Left kidney (tissue), 2 donors: ENCODE results near the gene EPB41L4B. TPM values are rescaled to one million over a fixed set of nuclear protein-coding genes. Genes with fewer than 3 reads are reported as not detected.

Experiments
- DNase-seq: peaks from one replicate; pipeline ENCODE4 v3.0.0-alpha.2; 2013
- polyA plus RNA-seq: library from polyadenylated mRNA; unstranded; fragments of 120-200 nt; gene quantifications from one replicate; pipeline ENCODE4 v1.2.1, GENCODE V29; 2013; ENCODE audit not compliant: insufficient read length

The EPB41L4B gene
- polyA plus RNA-seq, 1 donor, result 17.4 TPM

DNA sequence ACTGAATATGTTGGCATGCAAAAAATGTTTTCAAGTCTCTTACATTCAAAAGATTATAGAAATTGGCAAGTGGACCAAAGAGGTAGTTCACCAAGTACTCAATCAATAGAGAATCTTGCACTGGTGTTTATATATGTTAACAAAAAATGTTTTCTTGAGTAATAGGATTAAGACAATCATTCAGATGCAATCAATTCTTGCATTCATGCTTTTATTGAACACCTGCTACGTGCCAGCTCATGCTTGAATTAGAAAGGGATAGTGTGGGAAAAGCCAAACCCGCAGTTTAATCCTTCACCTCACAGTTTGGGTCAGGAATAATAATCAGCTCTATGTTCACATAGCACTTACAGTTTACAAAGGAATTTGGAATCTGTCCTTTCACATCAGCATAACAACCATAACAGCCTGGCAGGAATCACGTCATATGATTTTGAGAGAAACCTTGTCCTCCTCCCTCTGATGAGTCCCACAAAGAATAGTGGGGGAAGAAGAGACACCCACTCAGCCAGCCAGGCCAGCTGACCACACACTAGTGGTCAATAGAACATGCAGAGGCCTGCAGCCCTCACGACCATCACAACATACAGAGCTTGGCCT, 117.0 kb downstream of the EPB41L4B start:
- DNase-seq, result no peak

GRCh38 chr9:109199676-109200075, 121.2 kb downstream of the EPB41L4B start:
- DNase-seq, result no peak

GRCh38 chr9:109198736-109199382, 122.0 kb downstream of the EPB41L4B start:
- DNase-seq, result no peak

- DNase-seq, result no peak
These were observed 126.8 kb downstream of the EPB41L4B start for GRCh38 chr9:109193974-109194556.

GRCh38 chr9:109192732-109193361, 128.0 kb downstream of the EPB41L4B start:
- peak; percentile 34 for DNase-seq

- DNase-seq, result no peak
These were observed 129.1 kb downstream of the EPB41L4B start for GRCh38 chr9:109191746-109192145.

- no peak for DNase-seq
These were observed 130.7 kb downstream of the EPB41L4B start for GRCh38 chr9:109190151-109190550.

DNA sequence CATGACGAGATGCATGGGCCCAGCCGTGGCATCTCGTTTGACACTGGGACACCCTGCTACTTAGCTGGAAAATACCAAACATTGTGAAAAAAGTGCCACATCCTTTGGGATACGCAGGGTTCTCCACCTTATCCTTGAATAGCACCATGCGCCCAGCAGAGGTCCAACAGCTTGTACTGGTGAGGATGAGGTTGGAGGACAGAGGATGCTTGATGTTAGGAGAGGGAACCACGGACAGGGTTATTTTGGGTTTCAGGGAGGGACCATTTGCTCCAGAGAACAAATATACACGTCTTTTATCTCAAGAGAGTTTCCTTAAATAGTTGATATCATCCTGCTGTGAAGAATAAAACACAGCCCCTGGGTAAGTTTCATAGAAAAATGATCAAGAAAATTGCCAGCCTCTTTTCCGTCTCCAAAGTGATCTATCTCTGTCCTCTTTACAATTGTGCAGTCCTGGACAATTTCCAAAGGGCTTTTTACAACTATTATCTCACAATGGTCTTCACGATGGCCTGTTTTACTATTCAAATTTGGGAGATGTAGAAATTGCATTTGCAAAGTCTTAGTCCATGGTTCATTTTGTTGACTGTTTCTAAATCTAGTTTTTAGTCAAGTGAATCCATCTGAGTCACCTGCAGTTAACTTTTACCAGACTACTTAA, 133.9 kb downstream of the EPB41L4B start:
- DNase-seq, result no peak

- no peak for DNase-seq
These were observed 137.7 kb downstream of the EPB41L4B start for GRCh38 chr9:109182940-109183798.

GRCh38 chr9:109182550-109182939, 138.3 kb downstream of the EPB41L4B start:
- no peak for DNase-seq

- DNase-seq, result no peak
These were observed 139.6 kb downstream of the EPB41L4B start for GRCh38 chr9:109181284-109181683.

DNA sequence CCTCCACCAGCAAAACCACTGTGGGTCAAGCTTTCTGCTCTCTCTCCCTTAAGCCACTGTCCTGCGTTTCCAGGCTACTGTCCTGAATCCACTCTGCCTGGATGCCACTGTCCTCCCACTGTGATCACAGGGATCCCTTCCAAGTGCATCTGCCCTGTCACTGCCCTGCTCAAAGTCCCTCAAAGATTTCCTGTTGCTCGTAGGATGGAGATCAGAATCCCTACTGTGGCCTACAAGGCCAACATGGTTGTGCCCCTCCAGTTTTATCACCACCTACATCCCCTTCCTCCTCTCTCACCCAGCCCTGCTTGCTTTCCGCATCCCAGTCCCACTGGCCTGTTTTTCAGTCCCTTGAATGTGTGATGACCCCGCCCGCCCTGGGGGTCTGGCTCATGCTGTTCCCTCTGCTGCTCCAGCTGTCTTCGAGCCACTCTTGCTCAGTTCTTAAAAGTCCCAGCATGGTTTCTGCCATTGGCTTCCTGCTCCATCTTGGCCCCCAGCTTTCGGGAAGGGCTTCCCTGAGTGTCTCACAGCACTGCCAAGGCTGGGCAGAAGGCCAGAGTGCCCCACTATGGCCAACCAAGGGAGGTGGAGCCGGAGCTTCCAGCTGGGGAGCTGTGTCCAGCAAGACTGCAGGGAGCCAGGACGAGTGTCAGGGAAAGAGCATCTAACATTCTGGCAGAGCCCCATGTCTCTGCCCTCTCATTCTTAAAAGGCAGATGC, 140.9 kb downstream of the EPB41L4B start:
- no peak for DNase-seq

GRCh38 chr9:109176963-109177362, 143.9 kb downstream of the EPB41L4B start:
- no peak for DNase-seq

GRCh38 chr9:109176386-109176785, 144.5 kb downstream of the EPB41L4B start:
- DNase-seq, result no peak

- no peak for DNase-seq
These were observed 147.9 kb downstream of the EPB41L4B start for GRCh38 chr9:109172935-109173334.

GRCh38 chr9:109171926-109172325, 148.9 kb downstream of the EPB41L4B start:
- DNase-seq, result no peak

- no peak for DNase-seq
These were observed 152.7 kb downstream of the EPB41L4B start for GRCh38 chr9:109168170-109168569.

- no peak for DNase-seq
These were observed 153.1 kb downstream of the EPB41L4B start for GRCh38 chr9:109167716-109168115.

GRCh38 chr9:109166771-109167601, 153.9 kb downstream of the EPB41L4B start, which contains the start of gene FRRS1L:
TSS of gene FRRS1L (minus strand) at chr9:109167249. CDS start at chr9:109167138, 111 bp downstream.
- no peak for DNase-seq
